Measurements from ENCODE around the gene ARVCF. TPM values are rescaled to one million over a fixed set of nuclear protein-coding genes. Genes with fewer than 3 reads are reported as not detected.

The ARVCF gene
- total and polyA plus RNA-seq, 2 donors (not counting 1 experiment from before 2014, with no cell fraction given): 2.2 to 6.7 TPM

DNA sequence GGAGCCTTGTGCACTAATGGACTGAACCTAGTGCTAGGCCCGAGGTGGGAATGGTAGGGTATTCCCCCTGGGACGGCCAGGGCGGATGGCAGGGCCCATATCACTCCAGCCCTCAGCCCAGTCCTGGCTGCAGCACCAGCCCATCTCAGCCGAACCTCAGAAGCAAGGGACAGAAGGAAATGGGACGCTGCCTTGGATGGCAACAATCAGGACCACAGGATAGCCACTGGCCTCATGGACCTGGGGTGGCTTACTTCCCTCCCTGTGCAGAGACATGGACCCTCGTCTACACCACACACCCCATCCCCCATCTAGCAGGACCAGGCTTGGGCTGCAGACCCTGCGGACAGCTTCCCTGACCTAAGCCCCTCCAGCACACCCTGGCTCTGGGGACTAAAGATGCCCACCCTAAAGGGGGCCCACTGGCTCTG is 24.1 kb downstream of the ARVCF start:
- H3K9ac ChIP-seq (ENCODE audit: low read length): no peak overlapping the region
- no peaks in the 10 kb centered on the region for H4K20me1 ChIP-seq (ENCODE audit: control insufficient read depth, insufficient read depth, low read length, poor library complexity, severe bottlenecking)
- DNase-seq: no peak
- Mint-ChIP-seq H3K27me3 (no peaks in the 10 kb centered on the region), H3K27ac (no peak overlapping the region), H3K4me1 (no peaks in the 10 kb centered on the region), H3K4me3 (no peak overlapping the region), H3K9me3 (ENCODE audit: insufficient read depth) (no peaks in the 10 kb centered on the region)
- no peaks in the 10 kb centered on the region for H3K27me3 ChIP-seq (replicated peaks in 1 of 4; ENCODE audit: control extremely low read depth in 1 of 4, control insufficient read depth in 3 of 4, insufficient read depth in 4 of 4, low read length in 3 of 4)
- H3K27ac ChIP-seq (ENCODE audit: low read length in 2 of 2): no peak overlapping the region
- no peak overlapping the region for H3K4me3 ChIP-seq (ENCODE audit: control extremely low read depth in 1 of 5, extremely low read depth in 1 of 5, insufficient read depth in 1 of 5, low read depth in 2 of 5, low read length in 4 of 5)
- WGBS (ENCODE audit: insufficient coverage): 84% methylated on average over 7 of the region's 7 CpGs
- CTCF ChIA-PET: no interaction called here
- no peaks in the 10 kb centered on the region for H3K79me2 ChIP-seq (ENCODE audit: control insufficient read depth, insufficient read depth, low read length)
- peaks cover 0 to 1% (median 0%) of the 10 kb centered on the region in 3 donors for H3K9me3 ChIP-seq (ENCODE audit: control extremely low read depth in 1 of 3, control insufficient read depth in 2 of 3, insufficient read depth in 1 of 3, low read length in 2 of 3)
- intact Hi-C loops (cut with micrococcal nuclease): no loop called here
- no peak for ATAC-seq (ENCODE audit: low read depth)
- POLR2A ChIA-PET: no interaction called here
- no peaks in the 10 kb centered on the region for H3K36me3 ChIP-seq (replicated peaks in 1 of 2; ENCODE audit: control extremely low read depth in 1 of 2, control insufficient read depth in 1 of 2, extremely low read depth in 1 of 2, insufficient read depth in 2 of 2, low read length in 1 of 2)
- no peak overlapping the region for H2AFZ ChIP-seq (ENCODE audit: insufficient read depth, low read depth, low read length, poor library complexity, severe bottlenecking)
- TF ChIP-seq, protein P1, sequence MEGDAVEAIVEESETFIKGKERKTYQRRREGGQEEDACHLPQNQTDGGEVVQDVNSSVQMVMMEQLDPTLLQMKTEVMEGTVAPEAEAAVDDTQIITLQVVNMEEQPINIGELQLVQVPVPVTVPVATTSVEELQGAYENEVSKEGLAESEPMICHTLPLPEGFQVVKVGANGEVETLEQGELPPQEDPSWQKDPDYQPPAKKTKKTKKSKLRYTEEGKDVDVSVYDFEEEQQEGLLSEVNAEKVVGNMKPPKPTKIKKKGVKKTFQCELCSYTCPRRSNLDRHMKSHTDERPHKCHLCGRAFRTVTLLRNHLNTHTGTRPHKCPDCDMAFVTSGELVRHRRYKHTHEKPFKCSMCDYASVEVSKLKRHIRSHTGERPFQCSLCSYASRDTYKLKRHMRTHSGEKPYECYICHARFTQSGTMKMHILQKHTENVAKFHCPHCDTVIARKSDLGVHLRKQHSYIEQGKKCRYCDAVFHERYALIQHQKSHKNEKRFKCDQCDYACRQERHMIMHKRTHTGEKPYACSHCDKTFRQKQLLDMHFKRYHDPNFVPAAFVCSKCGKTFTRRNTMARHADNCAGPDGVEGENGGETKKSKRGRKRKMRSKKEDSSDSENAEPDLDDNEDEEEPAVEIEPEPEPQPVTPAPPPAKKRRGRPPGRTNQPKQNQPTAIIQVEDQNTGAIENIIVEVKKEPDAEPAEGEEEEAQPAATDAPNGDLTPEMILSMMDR (IDR thresholded peaks at IDR 0.05): no peak
- no peak for TF ChIP-seq EZH2 (IDR thresholded peaks at IDR 0.05; ENCODE audit: borderline replicate concordance, insufficient read depth, low read depth, low read length, poor library complexity, severe bottlenecking)
- H3K4me1 ChIP-seq (ENCODE audit: control insufficient read depth in 2 of 2, insufficient read depth in 2 of 2, low read length in 2 of 2): peaks cover 0 to under 1% of the 10 kb centered on the region in 2 donors
- H3K4me2 ChIP-seq (replicated peaks; ENCODE audit: low read depth, low read length, poor library complexity, severe bottlenecking): no peak overlapping the region

DNA sequence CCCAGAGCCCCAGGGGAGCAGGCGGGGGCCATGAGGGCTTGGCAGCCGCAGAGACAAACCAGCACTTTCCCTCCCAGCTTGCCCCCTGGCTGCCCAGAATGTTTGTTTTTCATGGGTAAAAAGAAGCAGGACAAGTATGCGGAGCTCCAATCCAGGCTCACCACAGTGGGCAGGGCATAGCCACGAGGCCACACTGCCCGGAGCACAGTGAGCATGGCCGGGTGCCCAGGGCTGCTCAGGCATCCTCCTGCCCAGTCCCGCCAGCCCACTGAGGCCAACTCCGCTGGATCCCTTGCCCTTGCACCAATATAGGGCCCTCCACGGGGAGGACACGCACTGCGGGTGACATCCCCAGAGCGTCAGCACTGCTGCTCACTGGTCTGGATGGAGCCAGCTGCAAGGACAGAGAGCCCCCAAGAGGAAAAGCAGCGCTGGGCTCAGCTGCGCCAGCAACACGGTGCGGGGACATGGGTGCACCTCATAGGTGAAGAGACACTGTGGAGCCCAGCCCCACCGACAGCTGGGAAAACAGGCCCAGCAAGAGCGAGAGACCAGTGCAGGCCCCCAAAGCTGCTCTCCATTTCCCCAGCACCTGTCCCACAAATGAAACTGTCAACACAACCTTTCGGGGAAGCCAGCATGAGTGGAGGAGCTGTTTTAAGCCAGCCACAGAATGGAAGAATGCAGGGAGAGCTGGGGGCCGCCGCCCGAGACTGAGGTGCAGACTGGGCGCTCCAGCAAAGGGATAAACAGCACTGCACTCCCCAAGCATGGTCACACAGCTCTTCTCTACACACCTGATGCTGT is 24.8 kb downstream of the ARVCF start:
- H3K4me1 ChIP-seq (ENCODE audit: control insufficient read depth in 2 of 2, insufficient read depth in 2 of 2, low read length in 2 of 2): peaks cover 0 to 3% of the 10 kb centered on the region in 2 donors
- no peak for TF ChIP-seq EZH2 (IDR thresholded peaks at IDR 0.05; ENCODE audit: borderline replicate concordance, insufficient read depth, low read depth, low read length, poor library complexity, severe bottlenecking)
- TF ChIP-seq, protein P1 (IDR thresholded peaks at IDR 0.05): no peak
- no peaks in the 10 kb centered on the region for H4K20me1 ChIP-seq (ENCODE audit: control insufficient read depth, insufficient read depth, low read length, poor library complexity, severe bottlenecking)
- DNase-seq: no peak
- no peak for ATAC-seq (ENCODE audit: low read depth)
- H3K9ac ChIP-seq (ENCODE audit: low read length): no peak overlapping the region
- no peak overlapping the region for H2AFZ ChIP-seq (ENCODE audit: insufficient read depth, low read depth, low read length, poor library complexity, severe bottlenecking)
- no peaks in the 10 kb centered on the region for H3K4me1 Mint-ChIP-seq
- H3K27me3 Mint-ChIP-seq: no peaks in the 10 kb centered on the region
- CTCF ChIA-PET: interaction anchor here (2.1 kb wide), 1 partner anchor 21 kb away, joined by 7 read pairs; no protein-coding TSS in a partner anchor
- no peak overlapping the region for H3K4me2 ChIP-seq (replicated peaks; ENCODE audit: low read depth, low read length, poor library complexity, severe bottlenecking)
- H3K79me2 ChIP-seq (ENCODE audit: control insufficient read depth, insufficient read depth, low read length): no peaks in the 10 kb centered on the region
- intact Hi-C loops (cut with micrococcal nuclease): no loop called here
- H3K27ac Mint-ChIP-seq: no peak overlapping the region
- POLR2A ChIA-PET: no interaction called here
- H3K4me3 ChIP-seq (ENCODE audit: control extremely low read depth in 1 of 5, extremely low read depth in 1 of 5, insufficient read depth in 1 of 5, low read depth in 2 of 5, low read length in 4 of 5): no peak overlapping the region
- H3K4me3 Mint-ChIP-seq: no peak overlapping the region
- H3K27me3 ChIP-seq (replicated peaks in 1 of 4; ENCODE audit: control extremely low read depth in 1 of 4, control insufficient read depth in 3 of 4, insufficient read depth in 4 of 4, low read length in 3 of 4): no peaks in the 10 kb centered on the region
- no peak overlapping the region for H3K27ac ChIP-seq (ENCODE audit: low read length in 2 of 2)
- 90% methylated on average over 21 of the region's 23 CpGs for WGBS (ENCODE audit: insufficient coverage)
- peaks cover 0 to 4% (median 0%) of the 10 kb centered on the region in 3 donors for H3K9me3 ChIP-seq (ENCODE audit: control extremely low read depth in 1 of 3, control insufficient read depth in 2 of 3, insufficient read depth in 1 of 3, low read length in 2 of 3)
- H3K9me3 Mint-ChIP-seq (ENCODE audit: insufficient read depth): no peaks in the 10 kb centered on the region
- H3K36me3 ChIP-seq (replicated peaks in 1 of 2; ENCODE audit: control extremely low read depth in 1 of 2, control insufficient read depth in 1 of 2, extremely low read depth in 1 of 2, insufficient read depth in 2 of 2, low read length in 1 of 2): no peaks in the 10 kb centered on the region

Data from B cell (primary cell).